Measurements from ENCODE around the gene NUP54.

DNA sequence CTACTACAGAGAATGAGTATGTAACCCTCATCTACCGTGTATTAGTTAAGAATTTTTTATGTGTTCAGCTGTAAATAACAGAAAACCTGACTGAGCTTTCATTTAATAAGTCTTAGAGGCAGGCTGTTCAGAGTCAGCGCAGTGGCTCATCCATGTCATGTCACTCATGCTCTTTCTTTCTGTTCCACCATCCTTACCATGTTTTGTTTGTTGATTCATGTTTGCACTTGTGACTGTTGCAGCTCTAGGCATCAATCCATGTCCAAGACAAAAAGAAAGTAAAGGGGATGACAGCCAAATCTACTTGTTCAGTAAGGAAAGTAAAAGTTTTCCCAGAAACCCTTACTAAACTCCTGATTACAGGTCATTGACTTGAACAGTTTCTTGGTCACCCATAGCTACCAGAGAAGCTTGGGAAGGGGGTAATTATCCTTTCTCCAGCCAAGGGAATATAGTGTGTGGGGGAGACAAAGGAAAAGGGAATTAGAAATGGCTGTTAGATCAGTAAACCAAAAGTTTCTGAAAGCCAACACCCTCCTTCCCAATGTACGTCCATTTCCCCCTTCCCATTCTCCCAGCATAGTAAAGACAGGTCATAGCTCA lies 64.7 kb downstream of the NUP54 start:
- TF ChIP-seq POLR2A (IDR thresholded peaks at IDR 0.05) (no peak), EP300 (IDR thresholded peaks at IDR 0.05) (no peak), POLR2AphosphoS5 (IDR thresholded peaks at IDR 0.05) (no peak)
- TF ChIP-seq, protein P1, sequence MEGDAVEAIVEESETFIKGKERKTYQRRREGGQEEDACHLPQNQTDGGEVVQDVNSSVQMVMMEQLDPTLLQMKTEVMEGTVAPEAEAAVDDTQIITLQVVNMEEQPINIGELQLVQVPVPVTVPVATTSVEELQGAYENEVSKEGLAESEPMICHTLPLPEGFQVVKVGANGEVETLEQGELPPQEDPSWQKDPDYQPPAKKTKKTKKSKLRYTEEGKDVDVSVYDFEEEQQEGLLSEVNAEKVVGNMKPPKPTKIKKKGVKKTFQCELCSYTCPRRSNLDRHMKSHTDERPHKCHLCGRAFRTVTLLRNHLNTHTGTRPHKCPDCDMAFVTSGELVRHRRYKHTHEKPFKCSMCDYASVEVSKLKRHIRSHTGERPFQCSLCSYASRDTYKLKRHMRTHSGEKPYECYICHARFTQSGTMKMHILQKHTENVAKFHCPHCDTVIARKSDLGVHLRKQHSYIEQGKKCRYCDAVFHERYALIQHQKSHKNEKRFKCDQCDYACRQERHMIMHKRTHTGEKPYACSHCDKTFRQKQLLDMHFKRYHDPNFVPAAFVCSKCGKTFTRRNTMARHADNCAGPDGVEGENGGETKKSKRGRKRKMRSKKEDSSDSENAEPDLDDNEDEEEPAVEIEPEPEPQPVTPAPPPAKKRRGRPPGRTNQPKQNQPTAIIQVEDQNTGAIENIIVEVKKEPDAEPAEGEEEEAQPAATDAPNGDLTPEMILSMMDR (IDR thresholded peaks at IDR 0.05): no peak
